Smooth muscle cell (in vitro differentiated cells): Measurements from ENCODE around the gene HIPK2. TPM values are rescaled to one million over a fixed set of nuclear protein-coding genes. Genes with fewer than 3 reads are reported as not detected.

Experiments
- DNase-seq: peaks from one replicate; lab custom pipeline; 2025; ENCODE audit not compliant: unreplicated experiment; lab: John Stamatoyannopoulos, UW
- H2AFZ ChIP-seq: fragments of 200-600 bp; sonication (generic); 2 replicates; pipeline ENCODE4 v1.6.0; 2016; ENCODE audit warnings: antibody characterized with exemption, low read depth, mild to moderate bottlenecking
- H3F3A ChIP-seq: fragments of 200-600 bp; sonication (generic); 2 replicates; pipeline ENCODE4 v1.6.0; 2017; ENCODE audit warnings: antibody characterized with exemption, low read depth
- H3K27ac ChIP-seq: fragments of 200-600 bp; sonication (generic); 2 replicates; pipeline ENCODE4 v1.5.1; 2016; ENCODE audit warnings: low read depth, mild to moderate bottlenecking
- H3K27me3 ChIP-seq: fragments of 200-600 bp; sonication (generic); 2 replicates; pipeline ENCODE4 v1.6.1; 2016; ENCODE audit warnings: low read depth, mild to moderate bottlenecking
- H3K36me3 ChIP-seq: fragments of 200-600 bp; sonication (generic); 2 replicates; pipeline ENCODE4 v1.5.1; 2016; ENCODE audit warnings: low read depth
- H3K4me1 ChIP-seq: fragments of 200-600 bp; sonication (generic); 2 replicates; pipeline ENCODE4 v1.5.1; 2016; ENCODE audit warnings: low read depth
- H3K4me2 ChIP-seq: fragments of 200-600 bp; sonication (generic); 2 replicates; pipeline ENCODE4 v1.6.0; 2016; ENCODE audit warnings: mild to moderate bottlenecking
- H3K4me3 ChIP-seq: fragments of 200-600 bp; sonication (generic); 2 replicates; pipeline ENCODE4 v1.5.1; 2016; ENCODE audit warnings: mild to moderate bottlenecking
- H3K79me2 ChIP-seq: fragments of 200-600 bp; sonication (generic); 2 replicates; pipeline ENCODE4 v1.6.0; 2016; ENCODE audit warnings: low read depth, mild to moderate bottlenecking
- H3K9ac ChIP-seq: fragments of 200-600 bp; sonication (generic); 2 replicates; pipeline ENCODE4 v1.6.0; 2016; ENCODE audit warnings: low read depth
- H3K9me3 ChIP-seq: fragments of 200-600 bp; sonication (generic); replicated peaks from 2 replicates; pipeline ENCODE4 v1.5.1; 2016; ENCODE audit warnings: low read depth
- H4K20me1 ChIP-seq: fragments of 200-600 bp; sonication (generic); 2 replicates; pipeline ENCODE4 v1.6.0; 2016; ENCODE audit warnings: low read depth
- CTCF ChIP-seq: fragments of 200-600 bp; sonication (generic); IDR thresholded peaks from 2 replicates; pipeline ENCODE4 v1.5.1; 2017; ENCODE audit warnings: borderline replicate concordance, mild to moderate bottlenecking, antibody characterized with exemption; ENCODE audit not compliant: insufficient read depth, poor library complexity, severe bottlenecking
- WGBS: methylation state at CpG from one replicate; pipeline ENCODE4 v1.1.7; 2016; ENCODE audit warnings: low lambda C conversion rate; 5-methylcytosine and 5-hydroxymethylcytosine counted together
- polyA plus RNA-seq: library from polyadenylated mRNA; unstranded; fragments of >200 nt; fragmentation: Nextera tagmentation; extraction: Ambion mirVana; gene quantifications from 2 replicates; pipeline ENCODE4 v1.2.1, GENCODE V29; 2016
- total RNA-seq: library from RNA; depleted of rRNA; stranded (reverse); fragments of >200 nt; gene quantifications from 2 replicates; pipeline ENCODE4 v1.2.3, GENCODE V29; 2014

The HIPK2 gene
- total and polyA plus RNA-seq, 2 experiments from 2014 or later, result 3.0 to 11.2 TPM

- TF ChIP-seq CTCF, result no peak
- no peak for DNase-seq
- H4K20me1 ChIP-seq, result peaks cover 57% of the 10 kb centered on the region
- H3K9me3 ChIP-seq, result no peaks in the 10 kb centered on the region
- H3K36me3 ChIP-seq, result no peaks in the 10 kb centered on the region
- H2AFZ ChIP-seq, result no peak overlapping the region
- no peak overlapping the region for H3K4me3 ChIP-seq
- H3K27me3 ChIP-seq, result no peaks in the 10 kb centered on the region
- H3K4me2 ChIP-seq, result no peak overlapping the region
- no peaks in the 10 kb centered on the region for H3F3A ChIP-seq
- H3K27ac ChIP-seq, result no peak overlapping the region
- peaks cover 3% of the 10 kb centered on the region for H3K79me2 ChIP-seq
- H3K9ac ChIP-seq, result no peak overlapping the region
- WGBS, result 99% methylated on average over 39 of the region's 39 CpGs
- peaks cover 12% of the 10 kb centered on the region for H3K4me1 ChIP-seq
Measured at GRCh38 chr7:139716156-139716942, 61.4 kb downstream of the HIPK2 start.

DNA sequence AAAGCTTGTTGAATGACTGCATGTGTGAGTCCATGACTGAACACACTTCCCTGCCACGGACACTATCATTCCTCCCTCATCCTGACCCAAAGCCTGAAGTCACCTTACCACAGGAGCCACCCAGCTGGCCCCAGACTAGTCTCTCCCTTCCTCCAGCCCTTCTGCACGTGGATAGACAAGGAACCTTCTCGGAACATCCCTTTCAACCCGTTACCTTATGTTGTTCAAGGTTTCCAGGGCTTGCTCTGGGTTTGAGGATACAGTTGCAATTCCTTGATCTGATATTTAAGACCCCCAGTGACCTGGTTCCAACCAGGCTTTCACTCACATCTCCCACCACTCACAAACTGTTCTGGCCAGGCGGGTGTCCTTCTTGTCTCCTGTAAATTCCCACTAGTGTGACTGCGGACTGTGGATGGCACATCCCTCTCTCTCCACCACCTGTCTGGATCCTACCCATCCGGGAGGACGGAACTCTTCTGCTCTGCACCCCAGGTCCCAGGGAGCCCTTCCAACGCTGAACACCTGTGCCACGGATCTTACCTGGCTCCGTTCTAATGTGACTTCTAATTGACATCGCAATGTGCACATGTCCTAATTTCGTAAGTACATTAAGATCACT lies 62.5 kb downstream of the HIPK2 start:
- H3K4me2 ChIP-seq, result no peak overlapping the region
- H3K36me3 ChIP-seq, result no peaks in the 10 kb centered on the region
- peaks cover 47% of the 10 kb centered on the region for H4K20me1 ChIP-seq
- peaks cover 3% of the 10 kb centered on the region for H3K79me2 ChIP-seq
- no peaks in the 10 kb centered on the region for H3K9me3 ChIP-seq
- H3K4me3 ChIP-seq, result no peak overlapping the region
- no peak for DNase-seq
- no peak for TF ChIP-seq CTCF
- 96% methylated on average over 13 of the region's 13 CpGs for WGBS
- no peak overlapping the region for H2AFZ ChIP-seq
- H3K9ac ChIP-seq, result no peak overlapping the region
- no peak overlapping the region for H3K27ac ChIP-seq
- peaks cover 3% of the 10 kb centered on the region for H3K4me1 ChIP-seq
- no peaks in the 10 kb centered on the region for H3K27me3 ChIP-seq
- H3F3A ChIP-seq, result no peaks in the 10 kb centered on the region

DNA sequence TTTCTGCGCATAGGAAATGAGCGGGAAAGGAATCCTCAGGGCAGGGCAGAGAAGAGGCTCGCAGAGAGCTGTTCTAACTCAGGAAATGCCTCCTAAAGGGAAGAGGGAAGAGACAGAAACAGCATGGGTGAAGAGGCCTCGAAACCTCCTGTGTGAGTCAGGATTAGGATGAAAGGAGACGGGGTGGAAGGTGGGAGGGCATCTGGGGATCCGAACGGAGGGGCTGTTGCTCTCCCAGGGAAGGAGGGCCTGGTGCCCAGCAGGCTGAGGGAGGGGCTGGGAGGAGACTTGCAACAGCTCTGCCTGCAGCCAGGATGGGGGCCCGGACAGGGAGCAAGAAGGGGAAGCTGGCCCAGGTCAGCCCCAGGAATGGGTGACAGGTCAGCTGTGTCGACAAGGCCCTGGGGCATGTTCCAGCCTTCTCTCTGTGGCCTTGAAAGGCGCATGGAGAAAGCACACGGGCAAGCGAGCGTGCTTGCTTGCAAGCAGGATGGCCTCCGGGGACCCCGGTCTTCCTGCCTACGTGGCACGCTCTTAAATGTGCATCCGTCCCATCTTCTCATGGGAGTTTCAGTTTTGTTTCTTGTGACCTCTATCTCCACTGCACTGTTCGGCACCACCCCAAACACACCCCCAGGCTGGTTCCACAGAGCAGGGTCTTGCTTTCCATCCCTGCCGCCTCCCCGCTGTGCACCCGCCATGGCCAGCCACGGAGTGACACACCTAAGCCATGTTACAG lies 63.5 kb downstream of the HIPK2 start:
- Histone ChIP-seq H3K36me3 (no peaks in the 10 kb centered on the region), H3K27ac (no peak overlapping the region), H3F3A (no peaks in the 10 kb centered on the region), H2AFZ (no peak overlapping the region), H3K4me1 (peaks cover 3% of the 10 kb centered on the region), H3K27me3 (no peaks in the 10 kb centered on the region), H3K9me3 (no peaks in the 10 kb centered on the region), H3K9ac (no peak overlapping the region), H3K79me2 (no peaks in the 10 kb centered on the region), H4K20me1 (peaks cover 46% of the 10 kb centered on the region), H3K4me2 (no peak overlapping the region), H3K4me3 (no peak overlapping the region)
- DNase-seq, result no peak
- no peak for TF ChIP-seq CTCF
- 85% methylated on average over 23 of the region's 23 CpGs for WGBS
